GM06990 (cell line): ENCODE data around the gene TSPAN9.

Experiments used
- DNase-seq: peaks from one replicate; pipeline ENCODE4 v3.0.0-alpha.2; 2011; ENCODE audit not compliant: insufficient read length; ENCODE audit errors: extremely low read depth
- H3K27me3 ChIP-seq: replicated peaks from 2 replicates; pipeline ENCODE4 v1.6.0; 2011; ENCODE audit warnings: low read length; ENCODE audit not compliant: control insufficient read depth, insufficient read depth
- H3K36me3 ChIP-seq: 2 replicates; pipeline ENCODE4 v1.5.1; 2011; ENCODE audit warnings: low read length; ENCODE audit not compliant: control insufficient read depth, insufficient read depth
- H3K4me3 ChIP-seq: replicated peaks from 2 replicates; pipeline ENCODE4 v1.5.1; 2011; ENCODE audit warnings: low read depth, mild to moderate bottlenecking, control low read depth, low read length
- TF ChIP-seq, protein P1 (sequence below): IDR thresholded peaks from 2 replicates; pipeline ENCODE4 v1.5.1; 2011; ENCODE audit warnings: low read length, control low read depth, mild to moderate bottlenecking, inconsistent platforms; ENCODE audit not compliant: insufficient read depth, poor library complexity, severe bottlenecking

The TSPAN9 gene

DNA sequence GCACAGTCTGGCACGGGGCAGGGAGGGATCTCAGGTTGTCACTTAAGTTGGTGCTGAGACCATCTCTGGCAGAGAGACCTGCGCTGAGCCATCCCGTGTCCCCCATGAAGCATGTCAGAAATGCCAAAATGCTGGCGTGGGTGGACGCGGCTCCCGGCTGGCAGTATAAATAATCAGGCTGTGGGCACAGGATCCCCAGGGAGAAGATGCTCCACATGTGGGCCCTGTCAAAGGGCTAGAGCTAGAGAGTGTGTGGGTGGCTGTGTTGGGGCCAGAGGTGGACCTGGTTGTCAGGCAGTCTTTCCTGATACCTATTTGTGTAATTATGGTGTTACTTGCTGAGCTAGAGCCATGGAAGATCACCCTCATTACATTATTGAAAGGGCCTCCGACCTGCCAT, 189.5 kb downstream of the TSPAN9 start:
- no peaks in the 10 kb centered on the region for H3K36me3 ChIP-seq
- no peak for DNase-seq
- TF ChIP-seq, protein P1, sequence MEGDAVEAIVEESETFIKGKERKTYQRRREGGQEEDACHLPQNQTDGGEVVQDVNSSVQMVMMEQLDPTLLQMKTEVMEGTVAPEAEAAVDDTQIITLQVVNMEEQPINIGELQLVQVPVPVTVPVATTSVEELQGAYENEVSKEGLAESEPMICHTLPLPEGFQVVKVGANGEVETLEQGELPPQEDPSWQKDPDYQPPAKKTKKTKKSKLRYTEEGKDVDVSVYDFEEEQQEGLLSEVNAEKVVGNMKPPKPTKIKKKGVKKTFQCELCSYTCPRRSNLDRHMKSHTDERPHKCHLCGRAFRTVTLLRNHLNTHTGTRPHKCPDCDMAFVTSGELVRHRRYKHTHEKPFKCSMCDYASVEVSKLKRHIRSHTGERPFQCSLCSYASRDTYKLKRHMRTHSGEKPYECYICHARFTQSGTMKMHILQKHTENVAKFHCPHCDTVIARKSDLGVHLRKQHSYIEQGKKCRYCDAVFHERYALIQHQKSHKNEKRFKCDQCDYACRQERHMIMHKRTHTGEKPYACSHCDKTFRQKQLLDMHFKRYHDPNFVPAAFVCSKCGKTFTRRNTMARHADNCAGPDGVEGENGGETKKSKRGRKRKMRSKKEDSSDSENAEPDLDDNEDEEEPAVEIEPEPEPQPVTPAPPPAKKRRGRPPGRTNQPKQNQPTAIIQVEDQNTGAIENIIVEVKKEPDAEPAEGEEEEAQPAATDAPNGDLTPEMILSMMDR, result no peak
- peaks cover 4% of the 10 kb centered on the region for H3K27me3 ChIP-seq
- H3K4me3 ChIP-seq, result no peak overlapping the region

- no peaks in the 10 kb centered on the region for H3K36me3 ChIP-seq
- no peak for DNase-seq
- no peak overlapping the region for H3K4me3 ChIP-seq
- H3K27me3 ChIP-seq, result peaks cover 4% of the 10 kb centered on the region
- TF ChIP-seq, protein P1, result no peak
These were observed 190.5 kb downstream of the TSPAN9 start for GRCh38 chr12:3267690-3268089.

DNA sequence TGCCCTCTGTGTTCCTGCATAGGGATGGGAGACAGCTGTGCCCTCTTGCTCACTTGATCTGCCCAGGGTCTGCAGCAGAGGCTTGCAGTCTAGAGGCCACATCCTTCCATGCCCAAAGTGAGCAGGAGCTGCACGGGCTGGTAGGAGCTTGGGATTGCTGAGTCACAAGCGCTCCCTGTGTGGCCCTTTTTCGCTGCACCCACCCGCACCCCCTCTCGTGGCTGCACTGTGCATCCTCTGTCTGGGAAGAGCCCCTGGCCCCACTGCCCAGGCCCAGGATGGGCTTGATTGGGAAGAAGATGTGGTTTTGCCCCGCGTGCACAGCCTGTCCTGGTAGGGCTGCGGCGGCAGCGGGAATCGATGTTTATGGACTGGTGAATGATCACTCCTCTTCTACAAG, 192.4 kb downstream of the TSPAN9 start:
- peaks cover 4% of the 10 kb centered on the region for H3K27me3 ChIP-seq
- TF ChIP-seq, protein P1, result no peak
- no peak overlapping the region for H3K4me3 ChIP-seq
- DNase-seq, result no peak
- H3K36me3 ChIP-seq, result no peaks in the 10 kb centered on the region

DNA sequence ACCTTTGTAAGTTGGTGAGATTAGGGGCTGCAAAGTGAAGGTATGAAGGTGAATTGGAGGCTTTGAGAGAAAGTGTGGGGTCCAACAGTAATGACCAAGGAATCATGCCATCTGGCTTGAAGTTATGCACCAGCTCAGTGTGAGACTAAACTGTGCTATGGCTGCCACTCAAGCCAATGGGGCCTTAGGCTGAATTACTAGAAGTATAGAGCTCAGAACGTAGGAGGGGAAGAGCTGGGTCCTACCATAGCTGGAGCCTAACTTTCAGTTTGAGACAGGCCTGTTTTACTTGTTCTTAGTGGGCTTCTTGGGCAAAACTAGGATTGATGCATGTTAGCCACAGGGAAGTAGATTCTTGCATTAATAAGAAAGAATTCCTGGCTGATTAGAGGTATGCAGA, 194.0 kb downstream of the TSPAN9 start:
- DNase-seq, result no peak
- peaks cover 4% of the 10 kb centered on the region for H3K27me3 ChIP-seq
- no peak overlapping the region for H3K4me3 ChIP-seq
- no peaks in the 10 kb centered on the region for H3K36me3 ChIP-seq
- TF ChIP-seq, protein P1, result no peak

- no peak for DNase-seq
These were observed 194.5 kb downstream of the TSPAN9 start for GRCh38 chr12:3271639-3272038.

More at GRCh38 chr12:3271639-3272038, 194.5 kb downstream of the TSPAN9 start:
- Histone ChIP-seq H3K36me3 (no peaks in the 10 kb centered on the region), H3K4me3 (no peak overlapping the region), H3K27me3 (peaks cover 1% of the 10 kb centered on the region)
- TF ChIP-seq, protein P1, result no peak
